ENCODE measurements around the gene BICRAL. TPM values are rescaled to one million over a fixed set of nuclear protein-coding genes. Genes with fewer than 3 reads are reported as not detected.
"Not testable (repeated sequence)": the region's sequence is repeated elsewhere in the genome, so short reads cannot be mapped to it uniquely, and the experiment has no call there.

Gene BICRAL
- total and polyA plus RNA-seq, 2 experiments from 2014 or later: 2.1 to 6.3 TPM

DNA sequence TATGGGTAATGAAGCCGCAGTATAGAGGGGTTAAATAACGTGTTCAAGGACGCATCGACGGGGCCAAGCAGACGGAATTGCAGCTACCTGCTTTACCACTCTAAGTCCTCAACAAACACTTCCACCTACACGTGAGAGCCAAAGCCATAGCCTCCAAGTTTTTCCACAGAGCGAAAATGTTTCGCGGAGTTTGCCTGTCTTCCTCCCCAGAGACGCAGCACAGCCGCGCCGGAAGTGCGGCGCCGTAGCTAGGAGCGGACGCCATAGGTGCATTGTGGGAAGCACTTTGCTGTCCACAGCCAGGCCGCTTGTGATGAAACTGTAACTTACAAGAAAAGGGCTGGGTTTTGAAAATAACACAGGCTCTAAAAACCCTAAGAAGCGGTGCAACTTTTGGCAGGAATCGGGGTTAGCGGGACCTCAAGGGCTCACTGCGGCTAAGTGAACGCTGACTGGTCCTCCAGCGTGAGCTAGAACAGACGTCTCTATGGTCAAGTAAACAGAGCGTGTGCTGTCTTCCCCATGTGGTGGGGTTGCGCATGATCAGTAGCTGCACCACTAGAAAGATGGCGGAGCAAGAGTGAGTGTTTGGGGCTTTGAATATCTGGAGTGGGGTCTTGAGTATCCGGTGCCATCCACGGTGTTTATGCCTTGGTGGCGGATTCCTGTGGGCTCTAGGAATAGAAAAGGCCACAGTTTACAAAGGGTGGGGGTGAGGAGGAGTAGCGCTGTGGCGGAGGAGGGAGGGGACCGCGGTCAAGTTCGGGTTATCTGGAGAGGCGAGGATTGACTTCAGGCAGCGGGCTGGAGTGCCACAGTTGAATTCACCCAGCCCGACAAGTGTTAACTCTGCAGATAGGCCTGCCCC, 97.8 kb downstream of the BICRAL start, which contains the start of gene RPL7L1:
TSS of gene RPL7L1 (plus strand) at position 245 of the 868 bp plus-strand sequence. CDS start at position 540, 295 bp downstream.
- Histone ChIP-seq H3K27ac (peak within 1 kb of the TSS; percentile 92), H3K4me3 (peak within 1 kb of the TSS; percentile 73), H4K20me1 (ENCODE audit: insufficient read depth, poor library complexity, severe bottlenecking) (peaks cover 5% of the 10 kb centered on the region), H3K9me3 (ENCODE audit: low read depth) (no peaks in the 10 kb centered on the region), H3K4me2 (peak within 1 kb of the TSS; percentile 93), H3K79me2 (peaks cover 45% of the 10 kb centered on the region), H2AFZ (peak within 1 kb of the TSS; percentile 97), H3K36me3 (replicated peaks; ENCODE audit: insufficient read depth, low read depth) (peaks cover 3% of the 10 kb centered on the region), H3K4me1 (ENCODE audit: insufficient read depth) (peaks cover 7% of the 10 kb centered on the region), H3K9me2 (replicated peaks; ENCODE audit: insufficient read depth) (no peaks in the 10 kb centered on the region), H3K27me3 (no peaks in the 10 kb centered on the region)
- peak; percentile 88 for DNase-seq (ENCODE audit: low spot score)
- WGBS (ENCODE audit: low lambda C conversion rate, missing lambda C conversion rate): under 1% methylated on average over 41 of the region's 41 CpGs
- no peak for TF ChIP-seq EZH2 (IDR thresholded peaks at IDR 0.05; ENCODE audit: borderline replicate concordance)
- TF ChIP-seq, protein P1, sequence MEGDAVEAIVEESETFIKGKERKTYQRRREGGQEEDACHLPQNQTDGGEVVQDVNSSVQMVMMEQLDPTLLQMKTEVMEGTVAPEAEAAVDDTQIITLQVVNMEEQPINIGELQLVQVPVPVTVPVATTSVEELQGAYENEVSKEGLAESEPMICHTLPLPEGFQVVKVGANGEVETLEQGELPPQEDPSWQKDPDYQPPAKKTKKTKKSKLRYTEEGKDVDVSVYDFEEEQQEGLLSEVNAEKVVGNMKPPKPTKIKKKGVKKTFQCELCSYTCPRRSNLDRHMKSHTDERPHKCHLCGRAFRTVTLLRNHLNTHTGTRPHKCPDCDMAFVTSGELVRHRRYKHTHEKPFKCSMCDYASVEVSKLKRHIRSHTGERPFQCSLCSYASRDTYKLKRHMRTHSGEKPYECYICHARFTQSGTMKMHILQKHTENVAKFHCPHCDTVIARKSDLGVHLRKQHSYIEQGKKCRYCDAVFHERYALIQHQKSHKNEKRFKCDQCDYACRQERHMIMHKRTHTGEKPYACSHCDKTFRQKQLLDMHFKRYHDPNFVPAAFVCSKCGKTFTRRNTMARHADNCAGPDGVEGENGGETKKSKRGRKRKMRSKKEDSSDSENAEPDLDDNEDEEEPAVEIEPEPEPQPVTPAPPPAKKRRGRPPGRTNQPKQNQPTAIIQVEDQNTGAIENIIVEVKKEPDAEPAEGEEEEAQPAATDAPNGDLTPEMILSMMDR (IDR thresholded peaks at IDR 0.05; ENCODE audit: poor library complexity): no peak
- TF ChIP-seq EZH2phosphoT487 (IDR thresholded peaks at IDR 0.05; ENCODE audit: low read depth, severe bottlenecking, unreplicated experiment): no peak

DNA sequence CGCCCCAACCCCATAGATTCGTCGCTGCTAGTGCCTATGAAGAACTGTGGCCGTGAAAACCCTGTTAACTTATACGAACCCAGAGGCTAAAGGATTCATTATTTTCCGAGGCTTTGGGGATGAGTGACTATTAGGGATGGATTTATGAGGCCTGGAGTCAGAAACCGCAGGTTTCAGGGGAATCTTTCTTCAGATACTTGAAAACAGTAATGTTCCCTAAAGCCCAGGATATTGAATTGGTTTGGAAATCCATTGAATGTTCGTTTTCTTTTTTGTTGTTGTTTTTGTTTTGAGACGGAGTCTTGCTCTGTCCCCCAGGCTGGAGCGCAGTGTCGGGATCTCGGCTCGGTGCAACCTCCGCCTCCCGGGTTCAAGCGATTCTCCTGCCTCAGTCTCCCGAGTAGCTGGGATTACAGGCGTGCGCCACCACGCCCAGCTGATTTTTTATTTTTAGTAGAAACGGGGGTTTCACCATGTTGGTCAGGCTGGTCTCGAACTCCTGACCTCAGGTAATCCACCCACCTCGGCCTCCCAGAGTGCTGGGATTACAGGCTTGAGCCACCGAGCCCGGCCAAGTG, 98.5 kb downstream of the BICRAL start:
- not testable (repeated sequence) for H3K36me3 ChIP-seq (replicated peaks; ENCODE audit: insufficient read depth, low read depth); H4K20me1 ChIP-seq (ENCODE audit: insufficient read depth, poor library complexity, severe bottlenecking); DNase-seq (ENCODE audit: low spot score); H3K9me3 ChIP-seq (ENCODE audit: low read depth); H3K4me1 ChIP-seq (ENCODE audit: insufficient read depth); H3K27me3 ChIP-seq; H3K9me2 ChIP-seq (replicated peaks; ENCODE audit: insufficient read depth)
- peak overlapping the region; percentile 93 for H3K4me2 ChIP-seq
- H3K4me3 ChIP-seq: peak overlapping the region; percentile 73
- 15% methylated on average over 25 of the region's 25 CpGs for WGBS (ENCODE audit: low lambda C conversion rate, missing lambda C conversion rate)
- H3K27ac ChIP-seq: peak overlapping the region; percentile 92
- peak overlapping the region; percentile 97 for H2AFZ ChIP-seq
- H3K79me2 ChIP-seq: peaks cover 48% of the 10 kb centered on the region

DNA sequence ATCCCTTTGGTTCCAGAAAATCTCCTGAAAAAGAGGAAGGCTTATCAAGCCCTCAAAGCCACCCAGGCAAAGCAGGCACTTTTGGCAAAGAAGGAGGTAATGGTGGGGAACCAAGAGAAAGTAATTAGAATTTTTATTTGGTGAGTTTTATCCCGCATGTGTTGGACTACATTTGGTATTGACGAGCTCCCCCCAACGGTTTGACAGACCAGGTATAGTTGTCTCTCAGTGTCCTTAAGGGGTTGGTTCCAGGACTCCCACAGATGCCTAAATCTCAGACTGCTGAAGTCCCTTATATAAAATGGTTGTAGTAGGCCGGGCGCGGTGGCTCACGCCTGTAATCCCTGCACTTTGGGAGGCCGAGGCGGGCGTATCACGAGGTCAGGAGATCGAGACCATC, 99.0 kb downstream of the BICRAL start:
- not testable (repeated sequence) for DNase-seq (ENCODE audit: low spot score); H3K9me2 ChIP-seq (replicated peaks; ENCODE audit: insufficient read depth); H3K9me3 ChIP-seq (ENCODE audit: low read depth); H3K4me1 ChIP-seq (ENCODE audit: insufficient read depth); H3K36me3 ChIP-seq (replicated peaks; ENCODE audit: insufficient read depth, low read depth); H4K20me1 ChIP-seq (ENCODE audit: insufficient read depth, poor library complexity, severe bottlenecking); H2AFZ ChIP-seq; H3K27me3 ChIP-seq
- WGBS (ENCODE audit: low lambda C conversion rate, missing lambda C conversion rate): 90% methylated on average over 12 of the region's 12 CpGs
- H3K27ac ChIP-seq: peak overlapping the region; percentile 92
- H3K4me2 ChIP-seq: peak overlapping the region; percentile 93
- H3K4me3 ChIP-seq: peak overlapping the region; percentile 73
- H3K79me2 ChIP-seq: peaks cover 48% of the 10 kb centered on the region

DNA sequence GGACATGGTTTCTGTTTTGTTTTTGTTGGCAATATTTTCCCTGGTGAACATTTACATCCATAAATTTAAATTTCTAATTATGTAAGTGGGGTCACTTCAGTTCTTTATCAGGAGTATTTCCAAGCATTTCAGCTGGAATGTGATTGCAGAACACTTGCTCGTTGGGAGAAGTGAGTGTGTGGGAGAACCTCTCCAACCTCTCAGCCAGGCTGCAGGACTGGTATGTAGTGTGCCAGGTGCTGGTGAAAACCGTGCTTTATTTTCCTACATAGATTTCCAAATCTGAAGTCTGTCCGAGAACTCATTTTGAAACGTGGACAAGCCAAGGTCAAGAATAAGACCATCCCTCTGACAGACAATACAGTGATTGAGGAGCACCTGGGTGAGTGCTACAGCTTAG, 103.8 kb downstream of the BICRAL start:
- Histone ChIP-seq H3K36me3 (replicated peaks; ENCODE audit: insufficient read depth, low read depth) (peaks cover 3% of the 10 kb centered on the region), H3K9me2 (replicated peaks; ENCODE audit: insufficient read depth) (no peaks in the 10 kb centered on the region)
- 96% methylated on average over 4 of the region's 4 CpGs for WGBS (ENCODE audit: low lambda C conversion rate, missing lambda C conversion rate)

DNA sequence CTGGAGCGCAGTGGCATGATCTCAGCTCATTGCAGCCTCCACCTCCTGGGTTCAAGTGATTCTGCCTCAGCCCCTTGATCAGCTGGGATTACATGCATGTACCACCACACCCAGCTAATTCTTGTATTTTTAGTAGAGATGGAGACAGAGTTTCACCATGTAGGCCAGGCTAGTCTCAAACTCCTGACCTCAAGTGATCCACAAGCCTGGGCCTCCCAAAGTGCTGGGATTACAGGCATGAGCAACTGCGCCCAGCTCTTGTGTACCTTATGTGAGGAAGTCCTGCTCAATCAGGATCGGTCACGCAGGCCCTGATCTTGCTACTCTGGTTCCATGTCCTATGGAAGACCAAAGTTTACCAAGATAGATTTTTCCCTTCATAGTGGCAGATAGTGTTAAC, 106.3 kb downstream of the BICRAL start:
- WGBS (ENCODE audit: low lambda C conversion rate, missing lambda C conversion rate): 100% methylated on average over 4 of the region's 4 CpGs
- H4K20me1 ChIP-seq (ENCODE audit: insufficient read depth, poor library complexity, severe bottlenecking); H2AFZ ChIP-seq; H3K27me3 ChIP-seq; H3K27ac ChIP-seq; H3K4me2 ChIP-seq; H3K9me3 ChIP-seq (ENCODE audit: low read depth); H3K9me2 ChIP-seq (replicated peaks; ENCODE audit: insufficient read depth); H3K36me3 ChIP-seq (replicated peaks; ENCODE audit: insufficient read depth, low read depth); H3K4me3 ChIP-seq; DNase-seq (ENCODE audit: low spot score): not testable (repeated sequence)
- Histone ChIP-seq H3K4me1 (ENCODE audit: insufficient read depth) (peaks cover 13% of the 10 kb centered on the region), H3K79me2 (peaks cover 19% of the 10 kb centered on the region)

More for the DNA sequence above, 103.8 kb downstream of the BICRAL start:
- peaks cover 5% of the 10 kb centered on the region for H4K20me1 ChIP-seq (ENCODE audit: insufficient read depth, poor library complexity, severe bottlenecking)
- TF ChIP-seq, protein P1 (IDR thresholded peaks at IDR 0.05; ENCODE audit: poor library complexity): no peak
- TF ChIP-seq EZH2phosphoT487 (IDR thresholded peaks at IDR 0.05; ENCODE audit: low read depth, severe bottlenecking, unreplicated experiment): no peak
- no peak for TF ChIP-seq EZH2 (IDR thresholded peaks at IDR 0.05; ENCODE audit: borderline replicate concordance)
- H3K4me2 ChIP-seq: no peak overlapping the region
- no peak for DNase-seq (ENCODE audit: low spot score)
- H3K4me3 ChIP-seq: no peak overlapping the region
- no peak overlapping the region for H3K27ac ChIP-seq
- peaks cover 44% of the 10 kb centered on the region for H3K79me2 ChIP-seq
- H2AFZ ChIP-seq: no peak overlapping the region
- no peaks in the 10 kb centered on the region for H3K9me3 ChIP-seq (ENCODE audit: low read depth)
- peaks cover 11% of the 10 kb centered on the region for H3K4me1 ChIP-seq (ENCODE audit: insufficient read depth)
- no peaks in the 10 kb centered on the region for H3K27me3 ChIP-seq
